ENCODE results near the gene TRIM24. TPM values are rescaled to one million over a fixed set of nuclear protein-coding genes. Genes with fewer than 3 reads are reported as not detected.

TRIM24 gene
- total and polyA plus RNA-seq, 10 of the 15 experiments (the other 5 are each of a cell fraction or from before 2014, with no cell fraction given), result 4.6 to 23.5 (median 13.6) TPM

DNA sequence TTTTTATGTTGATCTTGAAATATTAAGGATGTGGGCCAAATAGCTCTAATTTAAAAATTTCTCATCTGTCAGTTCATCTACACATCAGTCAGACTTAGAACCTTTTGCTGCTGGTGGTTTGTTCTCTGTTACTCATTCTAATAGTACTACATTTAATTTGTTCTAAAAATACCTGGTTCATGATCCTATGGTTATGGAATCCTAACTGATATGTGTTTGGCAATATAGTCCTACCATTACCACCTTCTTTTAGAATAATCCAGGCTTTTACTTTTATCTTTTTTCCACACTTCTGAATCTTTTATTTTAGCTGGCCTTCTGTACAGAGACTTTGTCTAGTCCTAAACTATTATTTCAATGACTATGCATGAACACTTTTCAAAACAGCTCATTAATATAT lies 124.2 kb downstream of the TRIM24 start (continued):
- TF ChIP-seq EED (IDR thresholded peaks at IDR 0.05; ENCODE audit: low read depth) (no peak), POLR2AphosphoS2 (IDR thresholded peaks at IDR 0.05; ENCODE audit: low read depth, low read length) (no peak), TARDBP (IDR thresholded peaks at IDR 0.05; ENCODE audit: borderline replicate concordance) (no peak), TCF7 (IDR thresholded peaks at IDR 0.05; ENCODE audit: borderline replicate concordance) (no peak), TAF1 (IDR thresholded peaks at IDR 0.05; ENCODE audit: borderline replicate concordance, low read depth, low read length) (no peak)

- WGBS (ENCODE audit: insufficient coverage, insufficient replicate concordance, low lambda C conversion rate, missing lambda C conversion rate), result 66% methylated on average over 4 of the region's 4 CpGs
- DNase-seq (ENCODE audit: low read depth, low spot score) (no peak), ATAC-seq (no peak), FAIRE-seq (no peak)
- ChIA-PET CTCF (no interaction called here), POLR2A (no interaction called here), RAD21 (ENCODE audit: unreplicated experiment) (interaction anchor here (0.7 kb wide), 1 partner anchor 154 kb away, joined by 3 read pairs; no protein-coding TSS in a partner anchor), SMC1A (ENCODE audit: uncharacterized antibody, unreplicated experiment) (interaction anchor here (1.8 kb wide), 1 partner anchor 423 kb away, joined by 5 read pairs; no protein-coding TSS in a partner anchor)
- Histone ChIP-seq H3K27ac (ENCODE audit: control insufficient read depth, insufficient read depth) (no peak overlapping the region), H3K27me3 (replicated peaks in 1 of 2; ENCODE audit: control insufficient read depth in 2 of 2, insufficient read depth in 2 of 2, low read length in 1 of 2) (no peaks in the 10 kb centered on the region), H4K20me1 (ENCODE audit: control insufficient read depth, insufficient read depth) (no peaks in the 10 kb centered on the region), H3K4me2 (ENCODE audit: control insufficient read depth, insufficient read depth) (no peak overlapping the region), H3K4me1 (ENCODE audit: control insufficient read depth, insufficient read depth, low read length) (no peaks in the 10 kb centered on the region), H2AFZ (ENCODE audit: control insufficient read depth, low read depth, low read length) (no peak overlapping the region), H3K79me2 (ENCODE audit: control insufficient read depth, insufficient read depth, low read length) (no peaks in the 10 kb centered on the region), H3K4me3 (no peak overlapping the region), H3K9me3 (replicated peaks; ENCODE audit: control insufficient read depth, insufficient read depth, low read length) (no peaks in the 10 kb centered on the region), H3K36me3 (ENCODE audit: control insufficient read depth in 2 of 2, insufficient read depth in 2 of 2, low read length in 1 of 2) (peaks cover 0 to 4% of the 10 kb centered on the region in 2 experiments; a peak in 1 of 4 replicates), H3K9ac (ENCODE audit: control insufficient read depth, insufficient read depth, low read length) (no peak overlapping the region)
- in situ Hi-C loops (cut with MboI) (no loop called here), intact Hi-C loops (cut with micrococcal nuclease; ENCODE audit: unreplicated experiment) (no loop called here)
- TF ChIP-seq RFX5 (IDR thresholded peaks at IDR 0.05; ENCODE audit: low read depth, low read length) (no peak), USF1 (IDR thresholded peaks at IDR 0.05; ENCODE audit: borderline replicate concordance, extremely low read length, insufficient read depth, low read depth, low read length) (no peak), ZNF24 (IDR thresholded peaks at IDR 0.05) (no peak), DPF2 (IDR thresholded peaks at IDR 0.05) (no peak), NFXL1 (IDR thresholded peaks at IDR 0.05; ENCODE audit: borderline replicate concordance) (no peak), FOXM1 (IDR thresholded peaks at IDR 0.05; ENCODE audit: low read depth, low read length) (no peak), SMC3 (IDR thresholded peaks at IDR 0.05; ENCODE audit: borderline replicate concordance, low read length) (no peak)
- TF ChIP-seq, protein P1, sequence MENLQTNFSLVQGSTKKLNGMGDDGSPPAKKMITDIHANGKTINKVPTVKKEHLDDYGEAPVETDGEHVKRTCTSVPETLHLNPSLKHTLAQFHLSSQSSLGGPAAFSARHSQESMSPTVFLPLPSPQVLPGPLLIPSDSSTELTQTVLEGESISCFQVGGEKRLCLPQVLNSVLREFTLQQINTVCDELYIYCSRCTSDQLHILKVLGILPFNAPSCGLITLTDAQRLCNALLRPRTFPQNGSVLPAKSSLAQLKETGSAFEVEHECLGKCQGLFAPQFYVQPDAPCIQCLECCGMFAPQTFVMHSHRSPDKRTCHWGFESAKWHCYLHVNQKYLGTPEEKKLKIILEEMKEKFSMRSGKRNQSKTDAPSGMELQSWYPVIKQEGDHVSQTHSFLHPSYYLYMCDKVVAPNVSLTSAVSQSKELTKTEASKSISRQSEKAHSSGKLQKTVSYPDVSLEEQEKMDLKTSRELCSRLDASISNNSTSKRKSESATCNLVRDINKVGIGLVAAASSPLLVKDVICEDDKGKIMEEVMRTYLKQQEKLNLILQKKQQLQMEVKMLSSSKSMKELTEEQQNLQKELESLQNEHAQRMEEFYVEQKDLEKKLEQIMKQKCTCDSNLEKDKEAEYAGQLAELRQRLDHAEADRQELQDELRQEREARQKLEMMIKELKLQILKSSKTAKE (IDR thresholded peaks at IDR 0.05; ENCODE audit: low read depth, poor library complexity, severe bottlenecking), result no peak
- TF ChIP-seq, protein P2, sequence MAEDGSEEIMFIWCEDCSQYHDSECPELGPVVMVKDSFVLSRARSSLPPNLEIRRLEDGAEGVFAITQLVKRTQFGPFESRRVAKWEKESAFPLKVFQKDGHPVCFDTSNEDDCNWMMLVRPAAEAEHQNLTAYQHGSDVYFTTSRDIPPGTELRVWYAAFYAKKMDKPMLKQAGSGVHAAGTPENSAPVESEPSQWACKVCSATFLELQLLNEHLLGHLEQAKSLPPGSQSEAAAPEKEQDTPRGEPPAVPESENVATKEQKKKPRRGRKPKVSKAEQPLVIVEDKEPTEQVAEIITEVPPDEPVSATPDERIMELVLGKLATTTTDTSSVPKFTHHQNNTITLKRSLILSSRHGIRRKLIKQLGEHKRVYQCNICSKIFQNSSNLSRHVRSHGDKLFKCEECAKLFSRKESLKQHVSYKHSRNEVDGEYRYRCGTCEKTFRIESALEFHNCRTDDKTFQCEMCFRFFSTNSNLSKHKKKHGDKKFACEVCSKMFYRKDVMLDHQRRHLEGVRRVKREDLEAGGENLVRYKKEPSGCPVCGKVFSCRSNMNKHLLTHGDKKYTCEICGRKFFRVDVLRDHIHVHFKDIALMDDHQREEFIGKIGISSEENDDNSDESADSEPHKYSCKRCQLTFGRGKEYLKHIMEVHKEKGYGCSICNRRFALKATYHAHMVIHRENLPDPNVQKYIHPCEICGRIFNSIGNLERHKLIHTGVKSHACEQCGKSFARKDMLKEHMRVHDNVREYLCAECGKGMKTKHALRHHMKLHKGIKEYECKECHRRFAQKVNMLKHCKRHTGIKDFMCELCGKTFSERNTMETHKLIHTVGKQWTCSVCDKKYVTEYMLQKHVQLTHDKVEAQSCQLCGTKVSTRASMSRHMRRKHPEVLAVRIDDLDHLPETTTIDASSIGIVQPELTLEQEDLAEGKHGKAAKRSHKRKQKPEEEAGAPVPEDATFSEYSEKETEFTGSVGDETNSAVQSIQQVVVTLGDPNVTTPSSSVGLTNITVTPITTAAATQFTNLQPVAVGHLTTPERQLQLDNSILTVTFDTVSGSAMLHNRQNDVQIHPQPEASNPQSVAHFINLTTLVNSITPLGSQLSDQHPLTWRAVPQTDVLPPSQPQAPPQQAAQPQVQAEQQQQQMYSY (CRISPR knock-in tag; IDR thresholded peaks at IDR 0.05), result no peak
- no TSS peak for BruUV-seq (replicated peaks)
These were observed 124.6 kb downstream of the TRIM24 start for GRCh38 chr7:138584696-138585095.

Measured in GM12878 (cell line).